HCT116 (cell line): ENCODE measurements around the gene EPHA10. TPM values are rescaled to one million over a fixed set of nuclear protein-coding genes. Genes with fewer than 3 reads are reported as not detected.

ENCODE experiments used
- ATAC-seq: fragments of 200-7000 bp; cut with Tn5 transposase; 2 replicates; pipeline ENCODE4 v1.9.1; 2020; ENCODE audit warnings: mild to moderate bottlenecking, moderate library complexity
- BruUV-seq: library from RNA; stranded (reverse); fragments of 400-500 nt; replicated peaks from 2 replicates; lab custom pipeline; 2021; lab: Mats Ljungman, UMichigan
- CTCF ChIA-PET: fragments of 300-600 bp; sonication (Branson Sonifier 250); formaldehyde crosslinking; loops from one replicate; lab custom pipeline; 2021; ENCODE audit warnings: antibody characterized with exemption; lab: Charles Lee
- POLR2A ChIA-PET: fragments of 300-600, 350-600 bp; sonication (Branson Sonifier 250); formaldehyde crosslinking; loops from one replicate; lab custom pipeline; 2021; ENCODE audit warnings: antibody characterized with exemption; lab: Charles Lee
- RAD21 ChIA-PET, 2 experiments: fragments of 300-600 bp; sonication (Branson Sonifier 250); formaldehyde crosslinking; loops; one replicate each; lab custom pipeline; 2023; ENCODE audit warnings: low total read pairs in 2 of 2; ENCODE audit not compliant: uncharacterized antibody in 2 of 2, unreplicated experiment in 2 of 2, low non-redundant PET in 1 of 2; lab: Charles Lee
- DNase-seq: peaks from one replicate; pipeline ENCODE4 v3.0.0-alpha.2; 2010; ENCODE audit warnings: low read depth, low spot score
- H2AFZ ChIP-seq: fragments of 200-600 bp; shearing (Covaris generic), sonication (generic); 2 replicates; pipeline ENCODE4 v1.6.1; 2017; ENCODE audit warnings: low read depth, mixed run types, mixed read lengths, antibody characterized with exemption, low read length; ENCODE audit not compliant: poor library complexity, severe bottlenecking
- H3K27ac ChIP-seq: 2 replicates; pipeline ENCODE4 v1.5.1; 2012; ENCODE audit warnings: low read depth, low read length
- H3K27me3 ChIP-seq: fragments of 200-600 bp; sonication (generic); 2 replicates; pipeline ENCODE4 v1.6.1; 2016; ENCODE audit warnings: mixed run types, low read length, mixed read lengths; ENCODE audit not compliant: insufficient read depth
- H3K36me3 ChIP-seq, 2 experiments: fragments of 200-500 bp in 1 of 2; fragments of 200-600 bp in 1 of 2; sonication (Bioruptor generic) in 1 of 2; sonication (generic) in 1 of 2; 2 replicates each; pipeline versions ENCODE4 v1.5.1 to v1.6.1; 2014 to 2016; ENCODE audit warnings: low read length in 2 of 2, inconsistent platforms in 1 of 2, mixed read lengths in 1 of 2, mixed run types in 1 of 2; ENCODE audit not compliant: insufficient read depth in 2 of 2, control insufficient read depth in 1 of 2
- H3K4me1 ChIP-seq, 2 experiments: fragments of 200-600 bp in 1 of 2; sonication (generic) in 1 of 2; 2 replicates each; pipeline versions ENCODE4 v1.5.1 to v1.6.1; 2012 to 2017; ENCODE audit warnings: low read length in 2 of 2, inconsistent platforms in 1 of 2, mild to moderate bottlenecking in 1 of 2, mixed read lengths in 1 of 2, mixed run types in 1 of 2, moderate library complexity in 1 of 2; ENCODE audit not compliant: insufficient read depth in 2 of 2, control insufficient read depth in 1 of 2
- H3K4me2 ChIP-seq: fragments of 200-600 bp; sonication (generic); 2 replicates; pipeline ENCODE4 v1.6.1; 2017; ENCODE audit warnings: mixed run types, low read length, mixed read lengths
- H3K4me3 ChIP-seq, 2 experiments: fragments of 200-600 bp in 1 of 2; sonication (generic) in 1 of 2; replicated peaks in 1 of 2; 2 replicates each; pipeline ENCODE4 v1.5.1; 2011 to 2016; ENCODE audit warnings: low read length in 2 of 2, control low read depth in 1 of 2, low read depth in 1 of 2, mild to moderate bottlenecking in 1 of 2, mixed read lengths in 1 of 2, mixed run types in 1 of 2
- H3K79me2 ChIP-seq: fragments of 200-600 bp; sonication (generic); 2 replicates; pipeline ENCODE4 v1.6.1; 2017; ENCODE audit warnings: mild to moderate bottlenecking, mixed run types, low read length, moderate library complexity, mixed read lengths; ENCODE audit not compliant: insufficient read depth
- H3K9ac ChIP-seq: fragments of 200-600 bp; sonication (generic); 2 replicates; pipeline ENCODE4 v1.6.1; 2016; ENCODE audit warnings: low read length, mixed read lengths
- H3K9me2 ChIP-seq: fragments of 200-600 bp; sonication (generic), shearing (Covaris generic); 2 replicates; pipeline ENCODE4 v1.6.1; 2017; ENCODE audit warnings: mixed run types, mild to moderate bottlenecking, moderate library complexity; ENCODE audit not compliant: insufficient read depth
- H3K9me3 ChIP-seq, 2 experiments: fragments of 200-500 bp in 1 of 2; fragments of 200-600 bp in 1 of 2; sonication (Bioruptor generic) in 1 of 2; sonication (generic) in 1 of 2; 2 replicates each; pipeline ENCODE4 v1.6.1; 2014 to 2017; ENCODE audit warnings: low read length in 2 of 2, mixed read lengths in 2 of 2, inconsistent platforms in 1 of 2, low read depth in 1 of 2, mild to moderate bottlenecking in 1 of 2, mixed run types in 1 of 2, moderate library complexity in 1 of 2; ENCODE audit not compliant: control insufficient read depth in 1 of 2, insufficient read depth in 1 of 2
- H4K20me1 ChIP-seq: fragments of 200-600 bp; sonication (generic), shearing (Covaris generic); 2 replicates; pipeline ENCODE4 v1.6.1; 2017; ENCODE audit warnings: mixed run types, mild to moderate bottlenecking, moderate library complexity; ENCODE audit not compliant: insufficient read depth
- ATF3 ChIP-seq: IDR thresholded peaks from 2 replicates; pipeline ENCODE4 v1.6.1; 2012
- CBX3 ChIP-seq: IDR thresholded peaks from 2 replicates; pipeline ENCODE4 v1.6.1; 2012; ENCODE audit warnings: low read depth
- EGR1 ChIP-seq: IDR thresholded peaks from 2 replicates; pipeline ENCODE4 v1.6.1; 2012; ENCODE audit warnings: low read depth
- ELF1 ChIP-seq: IDR thresholded peaks from 2 replicates; pipeline ENCODE4 v1.6.1; 2012; ENCODE audit warnings: low read depth, borderline replicate concordance
- EZH2 ChIP-seq: fragments of 200-600 bp; sonication (generic); IDR thresholded peaks from 2 replicates; pipeline ENCODE4 v1.6.1; 2017; ENCODE audit warnings: antibody characterized with exemption, mixed run types
- JUND ChIP-seq: IDR thresholded peaks from 2 replicates; pipeline ENCODE4 v1.6.1; 2012
- POLR2A ChIP-seq: IDR thresholded peaks from 2 replicates; pipeline ENCODE4 v1.7.0; 2011; ENCODE audit warnings: borderline replicate concordance; ENCODE audit not compliant: insufficient read depth, insufficient read length; ENCODE audit errors: extremely low read depth
- POLR2AphosphoS5 ChIP-seq: IDR thresholded peaks from 2 replicates; pipeline ENCODE4 v1.6.1; 2011; ENCODE audit warnings: mild to moderate bottlenecking, low read depth, low read length, moderate library complexity
- REST ChIP-seq: IDR thresholded peaks from 2 replicates; pipeline ENCODE4 v1.6.1; 2012; ENCODE audit warnings: low read depth
- TCF7L2 ChIP-seq: IDR thresholded peaks from 2 replicates; pipeline ENCODE4 v1.7.0; 2011; ENCODE audit warnings: borderline replicate concordance, inconsistent platforms; ENCODE audit not compliant: insufficient read depth, insufficient read length; ENCODE audit errors: extremely low read depth
- ZFX ChIP-seq: fragments of 450-650 bp; IDR thresholded peaks from 2 replicates; pipeline ENCODE4 v1.6.1; 2017
- ZNF274 ChIP-seq: fragments of 200-500 bp; sonication (Bioruptor generic); IDR thresholded peaks from 2 replicates; pipeline ENCODE4 v1.6.1; 2014; ENCODE audit warnings: mild to moderate bottlenecking, low read depth, low read length, inconsistent platforms
- intact Hi-C: fragments of 100-400 bp; cut with micrococcal nuclease; formaldehyde crosslinking; loops from 2 replicates; pipeline ENCODE4 v1.10.0; 2022
- total RNA-seq: library from RNA; stranded (reverse); gene quantifications from one replicate; pipeline ENCODE4 v1.2.1, GENCODE V29; 2021; ENCODE audit not compliant: unreplicated experiment
- TF ChIP-seq, protein P1 (sequence below), 3 experiments: fragments of 200-600 bp in 1 of 3; sonication (generic) in 1 of 3; IDR thresholded peaks in 2 of 3; conservative IDR thresholded peaks in 1 of 3; 2 replicates each; pipeline ENCODE4 v1.5.1; 2012 to 2017; ENCODE audit warnings: low read depth in 2 of 3, low read length in 2 of 3, antibody characterized with exemption in 1 of 3, borderline replicate concordance in 1 of 3, control low read depth in 1 of 3, mild to moderate bottlenecking in 1 of 3, mixed read lengths in 1 of 3, mixed run types in 1 of 3, moderate library complexity in 1 of 3; ENCODE audit not compliant: insufficient read depth in 1 of 3

EPHA10 gene
- total RNA-seq, 1 experiment from 2014 or later: 6.5 TPM

DNA sequence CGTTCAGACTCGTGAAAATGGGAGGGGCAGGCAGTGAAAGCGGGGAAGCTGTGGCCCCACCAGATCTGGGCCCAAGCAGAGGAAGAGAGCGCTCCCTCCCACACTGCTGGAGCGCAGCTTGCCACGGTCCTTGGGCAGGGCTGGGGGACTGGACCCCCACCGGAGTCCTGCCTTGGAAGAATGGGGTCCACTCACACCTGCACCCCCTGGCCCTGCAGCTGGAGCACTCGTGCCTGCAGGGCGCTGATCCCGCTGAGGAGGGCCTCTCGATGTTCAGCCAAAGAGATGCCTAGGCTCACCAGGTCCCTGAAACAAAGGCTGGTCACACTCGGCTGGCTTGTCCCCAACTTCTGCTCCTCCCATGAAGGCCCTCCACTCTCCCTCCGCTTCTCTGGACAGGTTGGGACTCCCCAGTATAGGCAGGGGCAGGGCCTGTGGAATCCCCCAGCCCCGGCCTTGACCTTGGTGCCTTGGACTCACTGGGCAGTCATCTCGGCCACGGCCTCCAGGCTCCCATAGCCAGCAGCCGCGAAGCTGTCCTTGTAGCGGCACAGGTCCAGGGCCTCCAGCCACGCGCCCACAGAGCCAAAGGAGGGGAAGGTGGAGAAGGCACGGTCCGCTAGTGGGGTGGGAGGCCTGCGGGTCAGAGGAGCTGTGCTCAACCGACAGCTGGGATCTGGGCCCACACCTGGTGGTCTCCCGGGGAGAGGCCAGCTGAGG is 46.6 kb downstream of the EPHA10 start:
- Histone ChIP-seq H3K36me3 (no peaks in the 10 kb centered on the region), H3K27me3 (no peaks in the 10 kb centered on the region), H3K9ac (no peak overlapping the region), H3K4me3 (no peak overlapping the region), H3K4me2 (no peak overlapping the region), H3K4me1 (no peaks in the 10 kb centered on the region), H4K20me1 (no peaks in the 10 kb centered on the region), H3K79me2 (no peaks in the 10 kb centered on the region), H3K27ac (no peak overlapping the region), H2AFZ (no peak overlapping the region), H3K9me3 (no peaks in the 10 kb centered on the region), H3K9me2 (no peaks in the 10 kb centered on the region)
- ChIA-PET POLR2A (no interaction called here), RAD21 (no interaction called here), CTCF (no interaction called here)
- no peak for DNase-seq
- TF ChIP-seq, protein P1, sequence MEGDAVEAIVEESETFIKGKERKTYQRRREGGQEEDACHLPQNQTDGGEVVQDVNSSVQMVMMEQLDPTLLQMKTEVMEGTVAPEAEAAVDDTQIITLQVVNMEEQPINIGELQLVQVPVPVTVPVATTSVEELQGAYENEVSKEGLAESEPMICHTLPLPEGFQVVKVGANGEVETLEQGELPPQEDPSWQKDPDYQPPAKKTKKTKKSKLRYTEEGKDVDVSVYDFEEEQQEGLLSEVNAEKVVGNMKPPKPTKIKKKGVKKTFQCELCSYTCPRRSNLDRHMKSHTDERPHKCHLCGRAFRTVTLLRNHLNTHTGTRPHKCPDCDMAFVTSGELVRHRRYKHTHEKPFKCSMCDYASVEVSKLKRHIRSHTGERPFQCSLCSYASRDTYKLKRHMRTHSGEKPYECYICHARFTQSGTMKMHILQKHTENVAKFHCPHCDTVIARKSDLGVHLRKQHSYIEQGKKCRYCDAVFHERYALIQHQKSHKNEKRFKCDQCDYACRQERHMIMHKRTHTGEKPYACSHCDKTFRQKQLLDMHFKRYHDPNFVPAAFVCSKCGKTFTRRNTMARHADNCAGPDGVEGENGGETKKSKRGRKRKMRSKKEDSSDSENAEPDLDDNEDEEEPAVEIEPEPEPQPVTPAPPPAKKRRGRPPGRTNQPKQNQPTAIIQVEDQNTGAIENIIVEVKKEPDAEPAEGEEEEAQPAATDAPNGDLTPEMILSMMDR (IDR thresholded peaks at IDR 0.05 in 2 of 3, conservative IDR thresholded peaks at IDR 0.05 in 1 of 3; ENCODE audit: borderline replicate concordance in 1 of 3, insufficient read depth in 1 of 3, low read depth in 2 of 3, low read length in 2 of 3): no peak
- TF ChIP-seq EGR1: no peak
- TF ChIP-seq ZFX: no peak
- TF ChIP-seq ELF1: no peak
- TF ChIP-seq EZH2: no peak
- no peak for TF ChIP-seq ZNF274
- no peak for TF ChIP-seq POLR2A
- no peak for TF ChIP-seq CBX3
- TF ChIP-seq REST: no peak
- TF ChIP-seq TCF7L2: no peak
- TF ChIP-seq JUND: no peak
- no peak for TF ChIP-seq POLR2AphosphoS5
- no peak for TF ChIP-seq ATF3
- intact Hi-C loops: no loop called here
- no peak for ATAC-seq
- no TSS peak for BruUV-seq
